ENCODE data around the gene BOD1.

Gene BOD1

GRCh38 chr5:173648308-173648866, 31.9 kb upstream of the BOD1 start:
- no peak overlapping the region for H3K4me3 ChIP-seq (ENCODE audit: low read depth in 1 of 2, low read length in 2 of 2)
- H3K27ac ChIP-seq (ENCODE audit: low read length) = no peak overlapping the region
- H3K36me3 ChIP-seq (ENCODE audit: control insufficient read depth in 1 of 2, insufficient read depth in 2 of 2, low read length in 2 of 2) = no peaks in the 10 kb centered on the region
- no peaks in the 10 kb centered on the region for H3K27me3 ChIP-seq (ENCODE audit: low read depth, low read length)
- peaks cover 0 to 9% of the 10 kb centered on the region in 2 donors for H3K9me3 ChIP-seq (ENCODE audit: control insufficient read depth in 1 of 2, low read length in 2 of 2)
- H3K4me1 ChIP-seq (ENCODE audit: control insufficient read depth in 1 of 2, insufficient read depth in 2 of 2, low read length in 2 of 2) = no peaks in the 10 kb centered on the region

- no peaks in the 10 kb centered on the region for H3K36me3 ChIP-seq (ENCODE audit: control insufficient read depth in 1 of 2, insufficient read depth in 2 of 2, low read length in 2 of 2)
- no peaks in the 10 kb centered on the region for H3K27me3 ChIP-seq (ENCODE audit: low read depth, low read length)
- H3K4me1 ChIP-seq (ENCODE audit: control insufficient read depth in 1 of 2, insufficient read depth in 2 of 2, low read length in 2 of 2) = no peaks in the 10 kb centered on the region
- no peak overlapping the region for H3K27ac ChIP-seq (ENCODE audit: low read length)
- no peaks in the 10 kb centered on the region for H3K9me3 ChIP-seq (ENCODE audit: control insufficient read depth in 1 of 2, low read length in 2 of 2)
- no peak overlapping the region for H3K4me3 ChIP-seq (ENCODE audit: low read depth in 1 of 2, low read length in 2 of 2)
Observed at GRCh38 chr5:173646692-173647091, 30.2 kb upstream of the BOD1 start.

GRCh38 chr5:173645890-173646574, 29.6 kb upstream of the BOD1 start:
- Histone ChIP-seq H3K4me3 (ENCODE audit: low read depth in 1 of 2, low read length in 2 of 2) (no peak overlapping the region), H3K27ac (ENCODE audit: low read length) (no peak overlapping the region), H3K36me3 (ENCODE audit: control insufficient read depth in 1 of 2, insufficient read depth in 2 of 2, low read length in 2 of 2) (no peaks in the 10 kb centered on the region), H3K4me1 (ENCODE audit: control insufficient read depth in 1 of 2, insufficient read depth in 2 of 2, low read length in 2 of 2) (no peaks in the 10 kb centered on the region), H3K9me3 (ENCODE audit: control insufficient read depth in 1 of 2, low read length in 2 of 2) (no peaks in the 10 kb centered on the region), H3K27me3 (ENCODE audit: low read depth, low read length) (no peaks in the 10 kb centered on the region)

GRCh38 chr5:173645437-173645807, 29.0 kb upstream of the BOD1 start:
- Histone ChIP-seq H3K27ac (ENCODE audit: low read length) (no peak overlapping the region), H3K4me3 (ENCODE audit: low read depth in 1 of 2, low read length in 2 of 2) (no peak overlapping the region), H3K27me3 (ENCODE audit: low read depth, low read length) (no peaks in the 10 kb centered on the region), H3K36me3 (ENCODE audit: control insufficient read depth in 1 of 2, insufficient read depth in 2 of 2, low read length in 2 of 2) (no peaks in the 10 kb centered on the region), H3K4me1 (ENCODE audit: control insufficient read depth in 1 of 2, insufficient read depth in 2 of 2, low read length in 2 of 2) (no peaks in the 10 kb centered on the region), H3K9me3 (ENCODE audit: control insufficient read depth in 1 of 2, low read length in 2 of 2) (no peaks in the 10 kb centered on the region)

- no peaks in the 10 kb centered on the region for H3K9me3 ChIP-seq (ENCODE audit: control insufficient read depth in 1 of 2, low read length in 2 of 2)
- no peak overlapping the region for H3K27ac ChIP-seq (ENCODE audit: low read length)
- no peak overlapping the region for H3K4me3 ChIP-seq (ENCODE audit: low read depth in 1 of 2, low read length in 2 of 2)
- no peaks in the 10 kb centered on the region for H3K4me1 ChIP-seq (ENCODE audit: control insufficient read depth in 1 of 2, insufficient read depth in 2 of 2, low read length in 2 of 2)
- no peaks in the 10 kb centered on the region for H3K36me3 ChIP-seq (ENCODE audit: control insufficient read depth in 1 of 2, insufficient read depth in 2 of 2, low read length in 2 of 2)
- H3K27me3 ChIP-seq (ENCODE audit: low read depth, low read length) = no peaks in the 10 kb centered on the region
Observed at GRCh38 chr5:173644673-173645436, 28.4 kb upstream of the BOD1 start.

GRCh38 chr5:173643964-173644363, 27.5 kb upstream of the BOD1 start:
- no peaks in the 10 kb centered on the region for H3K36me3 ChIP-seq (ENCODE audit: control insufficient read depth in 1 of 2, insufficient read depth in 2 of 2, low read length in 2 of 2)
- no peaks in the 10 kb centered on the region for H3K4me1 ChIP-seq (ENCODE audit: control insufficient read depth in 1 of 2, insufficient read depth in 2 of 2, low read length in 2 of 2)
- no peak overlapping the region for H3K27ac ChIP-seq (ENCODE audit: low read length)

GRCh38 chr5:173642895-173643481, 26.5 kb upstream of the BOD1 start:
- H3K36me3 ChIP-seq (ENCODE audit: control insufficient read depth in 1 of 2, insufficient read depth in 2 of 2, low read length in 2 of 2) = no peaks in the 10 kb centered on the region
- no peaks in the 10 kb centered on the region for H3K27me3 ChIP-seq (ENCODE audit: low read depth, low read length)
- no peaks in the 10 kb centered on the region for H3K4me1 ChIP-seq (ENCODE audit: control insufficient read depth in 1 of 2, insufficient read depth in 2 of 2, low read length in 2 of 2)
- no peak overlapping the region for H3K27ac ChIP-seq (ENCODE audit: low read length)
- no peaks in the 10 kb centered on the region for H3K9me3 ChIP-seq (ENCODE audit: control insufficient read depth in 1 of 2, low read length in 2 of 2)
- H3K4me3 ChIP-seq (ENCODE audit: low read depth in 1 of 2, low read length in 2 of 2) = no peak overlapping the region

More at GRCh38 chr5:173643964-173644363, 27.5 kb upstream of the BOD1 start:
- Histone ChIP-seq H3K27me3 (ENCODE audit: low read depth, low read length) (no peaks in the 10 kb centered on the region), H3K9me3 (ENCODE audit: control insufficient read depth in 1 of 2, low read length in 2 of 2) (no peaks in the 10 kb centered on the region), H3K4me3 (ENCODE audit: low read depth in 1 of 2, low read length in 2 of 2) (no peak overlapping the region)

GRCh38 chr5:173642191-173642816, 25.9 kb upstream of the BOD1 start:
- Histone ChIP-seq H3K27ac (ENCODE audit: low read length) (no peak overlapping the region), H3K9me3 (ENCODE audit: control insufficient read depth in 1 of 2, low read length in 2 of 2) (no peaks in the 10 kb centered on the region), H3K4me1 (ENCODE audit: control insufficient read depth in 1 of 2, insufficient read depth in 2 of 2, low read length in 2 of 2) (no peaks in the 10 kb centered on the region), H3K27me3 (ENCODE audit: low read depth, low read length) (no peaks in the 10 kb centered on the region), H3K36me3 (ENCODE audit: control insufficient read depth in 1 of 2, insufficient read depth in 2 of 2, low read length in 2 of 2) (no peaks in the 10 kb centered on the region), H3K4me3 (ENCODE audit: low read depth in 1 of 2, low read length in 2 of 2) (no peak overlapping the region)

GRCh38 chr5:173640156-173640804, 23.8 kb upstream of the BOD1 start:
- Histone ChIP-seq H3K9me3 (ENCODE audit: control insufficient read depth in 1 of 2, low read length in 2 of 2) (no peaks in the 10 kb centered on the region), H3K27ac (ENCODE audit: low read length) (no peak overlapping the region), H3K36me3 (ENCODE audit: control insufficient read depth in 1 of 2, insufficient read depth in 2 of 2, low read length in 2 of 2) (no peaks in the 10 kb centered on the region), H3K4me3 (ENCODE audit: low read depth in 1 of 2, low read length in 2 of 2) (no peak overlapping the region), H3K27me3 (ENCODE audit: low read depth, low read length) (no peaks in the 10 kb centered on the region), H3K4me1 (ENCODE audit: control insufficient read depth in 1 of 2, insufficient read depth in 2 of 2, low read length in 2 of 2) (no peaks in the 10 kb centered on the region)

- Histone ChIP-seq H3K27ac (ENCODE audit: low read length) (no peak overlapping the region), H3K4me3 (ENCODE audit: low read depth in 1 of 2, low read length in 2 of 2) (no peak overlapping the region), H3K27me3 (ENCODE audit: low read depth, low read length) (no peaks in the 10 kb centered on the region), H3K9me3 (ENCODE audit: control insufficient read depth in 1 of 2, low read length in 2 of 2) (no peaks in the 10 kb centered on the region), H3K36me3 (ENCODE audit: control insufficient read depth in 1 of 2, insufficient read depth in 2 of 2, low read length in 2 of 2) (no peaks in the 10 kb centered on the region), H3K4me1 (ENCODE audit: control insufficient read depth in 1 of 2, insufficient read depth in 2 of 2, low read length in 2 of 2) (no peaks in the 10 kb centered on the region)
Observed at GRCh38 chr5:173638126-173639040, 21.9 kb upstream of the BOD1 start.

All from muscle layer of duodenum (tissue), 2 donors.